ENCODE results near the gene LRCH4.

- TF ChIP-seq, protein P1, sequence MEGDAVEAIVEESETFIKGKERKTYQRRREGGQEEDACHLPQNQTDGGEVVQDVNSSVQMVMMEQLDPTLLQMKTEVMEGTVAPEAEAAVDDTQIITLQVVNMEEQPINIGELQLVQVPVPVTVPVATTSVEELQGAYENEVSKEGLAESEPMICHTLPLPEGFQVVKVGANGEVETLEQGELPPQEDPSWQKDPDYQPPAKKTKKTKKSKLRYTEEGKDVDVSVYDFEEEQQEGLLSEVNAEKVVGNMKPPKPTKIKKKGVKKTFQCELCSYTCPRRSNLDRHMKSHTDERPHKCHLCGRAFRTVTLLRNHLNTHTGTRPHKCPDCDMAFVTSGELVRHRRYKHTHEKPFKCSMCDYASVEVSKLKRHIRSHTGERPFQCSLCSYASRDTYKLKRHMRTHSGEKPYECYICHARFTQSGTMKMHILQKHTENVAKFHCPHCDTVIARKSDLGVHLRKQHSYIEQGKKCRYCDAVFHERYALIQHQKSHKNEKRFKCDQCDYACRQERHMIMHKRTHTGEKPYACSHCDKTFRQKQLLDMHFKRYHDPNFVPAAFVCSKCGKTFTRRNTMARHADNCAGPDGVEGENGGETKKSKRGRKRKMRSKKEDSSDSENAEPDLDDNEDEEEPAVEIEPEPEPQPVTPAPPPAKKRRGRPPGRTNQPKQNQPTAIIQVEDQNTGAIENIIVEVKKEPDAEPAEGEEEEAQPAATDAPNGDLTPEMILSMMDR (IDR thresholded peaks at IDR 0.05) = no peak
- peak in 1 of 2 donors; percentile 26 for TF ChIP-seq POLR2A (IDR thresholded peaks at IDR 0.05)
Measured at GRCh38 chr7:100546926-100547800, 38.8 kb downstream of the LRCH4 start.

Measured in thyroid gland (tissue), 4 donors.